Fibroblast of mammary gland (primary cell): Measurements from ENCODE around the gene NOG.

Source experiments
- DNase-seq: peaks from one replicate; pipeline ENCODE4 v3.0.0-alpha.2; 2010; ENCODE audit warnings: low read depth
- H3K4me3 ChIP-seq: 2 replicates; pipeline ENCODE4 v1.5.1; 2011; ENCODE audit warnings: low read depth, mild to moderate bottlenecking, low read length, moderate library complexity; ENCODE audit not compliant: control insufficient read depth
- TF ChIP-seq, protein P1 (sequence below): conservative IDR thresholded peaks from 2 replicates; pipeline ENCODE4 v1.5.1; 2011; ENCODE audit warnings: low read depth, low read length, inconsistent platforms; ENCODE audit not compliant: control insufficient read depth, insufficient read depth

NOG gene

DNA sequence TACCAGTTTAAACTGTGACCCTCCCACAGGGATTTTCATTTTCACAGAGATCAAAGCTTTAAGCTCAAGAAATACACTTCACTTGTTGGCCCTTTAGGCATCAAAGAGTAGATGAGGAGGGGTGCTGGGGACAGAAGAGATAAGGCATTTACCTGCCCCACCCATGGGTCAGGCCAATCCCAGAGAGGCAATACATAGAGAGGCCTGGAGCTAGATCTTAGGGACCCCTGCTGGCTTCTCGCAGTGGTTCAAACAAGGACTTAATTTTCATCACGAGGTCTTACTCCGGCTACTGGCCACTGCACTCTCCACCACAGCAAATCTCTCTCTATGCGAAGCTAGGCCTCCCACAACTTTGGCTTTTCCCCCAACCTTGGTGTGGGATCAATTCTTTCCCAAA, 46.6 kb downstream of the NOG start:
- no peak for DNase-seq
- no peak overlapping the region for H3K4me3 ChIP-seq
- TF ChIP-seq, protein P1, sequence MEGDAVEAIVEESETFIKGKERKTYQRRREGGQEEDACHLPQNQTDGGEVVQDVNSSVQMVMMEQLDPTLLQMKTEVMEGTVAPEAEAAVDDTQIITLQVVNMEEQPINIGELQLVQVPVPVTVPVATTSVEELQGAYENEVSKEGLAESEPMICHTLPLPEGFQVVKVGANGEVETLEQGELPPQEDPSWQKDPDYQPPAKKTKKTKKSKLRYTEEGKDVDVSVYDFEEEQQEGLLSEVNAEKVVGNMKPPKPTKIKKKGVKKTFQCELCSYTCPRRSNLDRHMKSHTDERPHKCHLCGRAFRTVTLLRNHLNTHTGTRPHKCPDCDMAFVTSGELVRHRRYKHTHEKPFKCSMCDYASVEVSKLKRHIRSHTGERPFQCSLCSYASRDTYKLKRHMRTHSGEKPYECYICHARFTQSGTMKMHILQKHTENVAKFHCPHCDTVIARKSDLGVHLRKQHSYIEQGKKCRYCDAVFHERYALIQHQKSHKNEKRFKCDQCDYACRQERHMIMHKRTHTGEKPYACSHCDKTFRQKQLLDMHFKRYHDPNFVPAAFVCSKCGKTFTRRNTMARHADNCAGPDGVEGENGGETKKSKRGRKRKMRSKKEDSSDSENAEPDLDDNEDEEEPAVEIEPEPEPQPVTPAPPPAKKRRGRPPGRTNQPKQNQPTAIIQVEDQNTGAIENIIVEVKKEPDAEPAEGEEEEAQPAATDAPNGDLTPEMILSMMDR: no peak

DNA sequence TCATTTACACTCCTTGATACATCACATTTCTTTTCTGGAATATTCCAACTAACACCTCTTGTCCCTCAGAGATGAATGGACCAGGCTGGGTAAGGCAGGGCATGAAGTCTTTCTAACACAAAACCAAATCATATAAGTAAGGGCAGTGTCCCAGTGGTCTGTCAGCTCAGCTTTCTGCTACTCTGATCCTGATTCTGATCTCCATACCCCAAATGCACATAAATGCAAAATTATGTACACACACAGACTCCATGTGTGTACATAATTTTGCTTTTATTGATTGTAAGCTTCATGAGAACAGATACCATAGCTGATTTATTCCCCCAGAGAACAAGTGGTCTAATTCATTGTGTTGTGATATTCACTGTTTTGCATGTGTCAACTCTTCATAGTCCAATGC, 47.9 kb downstream of the NOG start:
- no peak for DNase-seq
- no peak overlapping the region for H3K4me3 ChIP-seq
- TF ChIP-seq, protein P1: no peak

DNA sequence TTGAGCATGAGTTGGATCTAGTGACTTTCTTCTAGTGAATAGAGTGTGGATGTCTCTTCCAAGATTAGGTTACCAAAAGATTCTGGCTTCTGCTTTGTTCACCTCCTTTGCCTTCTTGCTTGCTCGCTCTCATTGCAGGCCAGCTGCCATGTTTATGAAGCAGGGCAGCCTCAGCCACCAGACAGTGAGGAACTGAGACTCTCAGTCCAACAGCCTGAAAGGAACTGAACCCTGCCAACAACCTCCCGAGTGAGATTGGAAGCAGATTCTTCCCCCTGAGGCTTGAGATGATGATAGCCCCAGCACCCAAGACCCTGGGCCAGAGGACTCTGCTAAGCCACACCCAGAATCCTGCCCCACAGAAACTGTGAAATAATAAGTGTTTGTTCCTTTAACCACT, 48.4 kb downstream of the NOG start:
- DNase-seq: no peak
- H3K4me3 ChIP-seq: no peak overlapping the region
- TF ChIP-seq, protein P1: no peak

DNA sequence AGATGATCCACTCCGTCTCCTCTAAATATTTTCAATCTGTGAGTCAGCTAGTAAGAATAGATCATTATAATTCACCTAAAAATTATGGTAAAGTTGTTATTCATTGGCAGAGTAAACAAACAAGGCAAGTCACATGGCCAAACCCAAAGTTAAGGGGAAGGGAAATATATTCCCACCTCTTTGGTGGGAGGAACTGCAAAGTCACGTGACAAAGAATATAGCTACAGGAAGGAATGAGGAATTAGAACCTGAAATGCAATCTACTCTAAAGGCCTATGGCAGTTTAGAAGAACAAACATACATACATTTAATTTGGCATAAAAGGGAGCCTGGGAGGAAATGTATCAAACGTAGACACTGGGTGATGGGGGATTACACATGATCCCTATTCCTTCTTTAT, 48.9 kb downstream of the NOG start:
- TF ChIP-seq, protein P1: no peak
- DNase-seq: no peak
- no peak overlapping the region for H3K4me3 ChIP-seq
